H1 (cell line): Measurements from ENCODE around the gene DKC1. TPM values are rescaled to one million over a fixed set of nuclear protein-coding genes. Genes with fewer than 3 reads are reported as not detected.

Experiments
- ASH2L ChIP-seq: fragments of 200-600, 300-600 bp; sonication (generic); IDR thresholded peaks from one replicate; pipeline ENCODE4 v1.7.1; 2017; ENCODE audit warnings: low read length
- EGR1 ChIP-seq: IDR thresholded peaks from 2 replicates; pipeline ENCODE4 v1.6.1; 2011; ENCODE audit warnings: low read depth, low read length, borderline replicate concordance
- EP300 ChIP-seq, 2 experiments: IDR thresholded peaks; 1 replicate in 1 of 2; 2 replicates in 1 of 2; pipeline ENCODE4 v1.6.1; 2011 to 2012; ENCODE audit warnings: low read depth in 2 of 2, low read length in 2 of 2, mild to moderate bottlenecking in 2 of 2, borderline replicate concordance in 1 of 2, inconsistent platforms in 1 of 2, moderate library complexity in 1 of 2
- EZH2 ChIP-seq: fragments of 200-600 bp; sonication (generic); IDR thresholded peaks from 2 replicates; pipeline ENCODE4 v1.7.1; 2012; ENCODE audit warnings: low read depth, mild to moderate bottlenecking, moderate library complexity, low read length, inconsistent platforms; ENCODE audit not compliant: severe bottlenecking
- NRF1 ChIP-seq: IDR thresholded peaks from 2 replicates; pipeline ENCODE4 v1.6.1; 2011; ENCODE audit warnings: mild to moderate bottlenecking, low read depth, low read length, improper control_type of control experiment
- RNF2 ChIP-seq: fragments of 200-900, 300-1000 bp; sonication (generic); IDR thresholded peaks from 2 replicates; pipeline ENCODE4 v1.7.1; 2016; ENCODE audit warnings: borderline replicate concordance, low read depth, mild to moderate bottlenecking, antibody characterized with exemption, low read length; ENCODE audit not compliant: poor library complexity, severe bottlenecking; ENCODE audit errors: missing control alignments
- RXRA ChIP-seq: IDR thresholded peaks from 2 replicates; pipeline ENCODE4 v1.6.1; 2011; ENCODE audit warnings: low read depth, mild to moderate bottlenecking, low read length, moderate library complexity; ENCODE audit not compliant: insufficient read depth
- TEAD4 ChIP-seq: IDR thresholded peaks from 2 replicates; pipeline ENCODE4 v1.6.1; 2012; ENCODE audit warnings: low read depth, low read length, inconsistent platforms, mixed read lengths
- polyA plus RNA-seq, 7 experiments: library from polyadenylated mRNA; depleted of rRNA in 3 of 7; stranded (reverse) in 5 of 7; unstranded in 2 of 7; fragments of >200 nt in 5 of 7; fragments of 200-250 nt in 2 of 7; gene quantifications; 1 replicate in 5 of 7; 2 replicates in 1 of 7; 4 replicates in 1 of 7; pipeline versions ENCODE4 v1.2.1 to v1.2.3, GENCODE V29; 2011 to 2013; ENCODE audit warnings: missing spikeins in 2 of 7, mixed read lengths in 2 of 7
- total RNA-seq: library from RNA; stranded (reverse); fragmentation: NEBNext Ultra II Directional; extraction: Animal tissue kit (Norgen Biotek cat#: 25700); gene quantifications from 2 replicates; pipeline ENCODE4 v1.2.1, GENCODE V29; 2021

Gene DKC1
- total and polyA plus RNA-seq, 2 of the 8 experiments (the other 6 are each of a cell fraction or from before 2014, with no cell fraction given) = 65.6 to 143 TPM

GRCh38 chrX:154732421-154733065, 30.1 kb upstream of the DKC1 start (continued):
- no peak for TF ChIP-seq EP300 (IDR thresholded peaks at IDR 0.05; ENCODE audit: borderline replicate concordance in 1 of 2, low read depth in 2 of 2, low read length in 2 of 2)
- TF ChIP-seq ASH2L = no peak
- TF ChIP-seq EZH2 = no peak
- TF ChIP-seq RXRA = no peak
- TF ChIP-seq RNF2 = no peak
- TF ChIP-seq NRF1 = no peak
- no peak for TF ChIP-seq EGR1
- no peak for TF ChIP-seq TEAD4
